DOHH2 (cell line): Measurements from ENCODE around the gene HSD17B3.
A peak's percentile ranks its signal among the peaks of the same experiment; 100 is the strongest.

ENCODE experiments used
- H3F3A ChIP-seq: fragments of 200-600 bp; sonication (generic), shearing (Covaris generic); 2 replicates; pipeline ENCODE4 v1.6.0; 2016; ENCODE audit warnings: antibody characterized with exemption, mild to moderate bottlenecking; ENCODE audit not compliant: control insufficient read depth, insufficient read depth
- H3K27ac ChIP-seq: fragments of 200-600 bp; sonication (generic); 2 replicates; pipeline ENCODE4 v1.5.1; 2014; ENCODE audit warnings: low read depth, mild to moderate bottlenecking, low read length, moderate library complexity
- H3K27me3 ChIP-seq: fragments of 200-600 bp; sonication (generic); 2 replicates; pipeline ENCODE4 v1.6.1; 2014; ENCODE audit warnings: mild to moderate bottlenecking, low read length, mixed read lengths; ENCODE audit not compliant: control insufficient read depth
- H3K36me3 ChIP-seq: fragments of 200-600 bp; sonication (generic); 2 replicates; pipeline ENCODE4 v1.6.1; 2014; ENCODE audit warnings: mild to moderate bottlenecking, low read length, moderate library complexity, mixed read lengths; ENCODE audit not compliant: control insufficient read depth
- H3K4me1 ChIP-seq: fragments of 200-600 bp; sonication (generic); 2 replicates; pipeline ENCODE4 v1.6.1; 2014; ENCODE audit warnings: mild to moderate bottlenecking, low read length, mixed read lengths; ENCODE audit not compliant: control insufficient read depth
- H3K4me2 ChIP-seq: fragments of 200-600 bp; sonication (generic); 2 replicates; pipeline ENCODE4 v1.6.0; 2014; ENCODE audit warnings: mild to moderate bottlenecking, low read length, moderate library complexity
- H3K4me3 ChIP-seq: fragments of 200-600 bp; sonication (generic); 2 replicates; pipeline ENCODE4 v1.5.1; 2014; ENCODE audit warnings: mild to moderate bottlenecking, low read length, mixed read lengths
- H3K79me2 ChIP-seq: fragments of 200-600 bp; sonication (generic); 2 replicates; pipeline ENCODE4 v1.6.1; 2014; ENCODE audit warnings: mild to moderate bottlenecking, low read length, mixed read lengths; ENCODE audit not compliant: control insufficient read depth
- H3K9me2 ChIP-seq: fragments of 200-600 bp; sonication (generic); replicated peaks from 2 replicates; pipeline ENCODE4 v1.6.1; 2014; ENCODE audit warnings: mild to moderate bottlenecking, low read length, mixed read lengths; ENCODE audit not compliant: control insufficient read depth
- H3K9me3 ChIP-seq: fragments of 200-600 bp; sonication (generic); 2 replicates; pipeline ENCODE4 v1.6.1; 2014; ENCODE audit warnings: antibody characterized with exemption, low read length, mixed read lengths; ENCODE audit not compliant: control insufficient read depth, insufficient read depth
- H4K20me1 ChIP-seq: fragments of 200-600 bp; sonication (generic); 2 replicates; pipeline ENCODE4 v1.6.0; 2014; ENCODE audit warnings: low read depth, mild to moderate bottlenecking, antibody characterized with exemption, low read length, moderate library complexity; ENCODE audit not compliant: control insufficient read depth, insufficient read depth
- EZH2phosphoT487 ChIP-seq: fragments of 200-600 bp; sonication (generic); IDR thresholded peaks from 2 replicates; pipeline ENCODE4 v1.6.1; 2017; ENCODE audit warnings: borderline replicate concordance, mild to moderate bottlenecking, antibody characterized with exemption, low read length, moderate library complexity, mixed read lengths
- TF ChIP-seq, protein P1 (sequence below): fragments of 200-600 bp; sonication (generic); IDR thresholded peaks from one replicate; pipeline ENCODE4 v1.5.1; 2014; ENCODE audit warnings: antibody characterized with exemption, mild to moderate bottlenecking, low read depth, low read length; ENCODE audit not compliant: poor library complexity, severe bottlenecking

Gene HSD17B3

DNA sequence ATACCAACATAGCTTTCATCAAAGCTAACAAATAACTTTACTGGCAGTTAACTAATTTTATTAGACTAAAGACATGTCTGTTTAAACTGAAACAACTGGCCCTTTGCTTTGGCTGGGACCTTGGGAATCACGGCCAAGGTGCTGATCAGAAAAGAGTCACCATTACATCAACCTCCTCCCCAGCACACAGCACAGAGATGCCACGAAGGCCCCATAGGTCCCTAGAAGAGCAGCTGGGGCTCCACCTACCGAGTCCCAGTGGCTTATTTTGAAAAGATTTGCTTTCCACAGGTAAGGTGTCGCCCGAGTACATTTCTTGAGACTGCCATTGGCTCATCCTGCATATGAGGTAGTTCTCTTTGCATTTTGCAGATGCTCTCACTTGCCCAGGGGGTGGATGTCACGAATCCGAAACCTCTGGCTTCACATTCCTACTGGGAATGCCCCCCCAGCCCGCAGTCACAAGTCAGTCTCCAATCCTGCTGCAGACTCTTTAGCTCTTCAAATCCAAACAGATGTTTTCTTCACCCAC is 18.8 kb upstream of the HSD17B3 start:
- Histone ChIP-seq H3K4me3 (no peak overlapping the region), H3K27ac (no peak overlapping the region), H3K9me2 (no peaks in the 10 kb centered on the region), H3K27me3 (no peaks in the 10 kb centered on the region), H3K4me1 (no peaks in the 10 kb centered on the region), H3K79me2 (no peaks in the 10 kb centered on the region), H3K9me3 (no peaks in the 10 kb centered on the region), H4K20me1 (no peaks in the 10 kb centered on the region), H3K36me3 (no peaks in the 10 kb centered on the region), H3K4me2 (no peak overlapping the region), H3F3A (no peaks in the 10 kb centered on the region)
- TF ChIP-seq, protein P1, sequence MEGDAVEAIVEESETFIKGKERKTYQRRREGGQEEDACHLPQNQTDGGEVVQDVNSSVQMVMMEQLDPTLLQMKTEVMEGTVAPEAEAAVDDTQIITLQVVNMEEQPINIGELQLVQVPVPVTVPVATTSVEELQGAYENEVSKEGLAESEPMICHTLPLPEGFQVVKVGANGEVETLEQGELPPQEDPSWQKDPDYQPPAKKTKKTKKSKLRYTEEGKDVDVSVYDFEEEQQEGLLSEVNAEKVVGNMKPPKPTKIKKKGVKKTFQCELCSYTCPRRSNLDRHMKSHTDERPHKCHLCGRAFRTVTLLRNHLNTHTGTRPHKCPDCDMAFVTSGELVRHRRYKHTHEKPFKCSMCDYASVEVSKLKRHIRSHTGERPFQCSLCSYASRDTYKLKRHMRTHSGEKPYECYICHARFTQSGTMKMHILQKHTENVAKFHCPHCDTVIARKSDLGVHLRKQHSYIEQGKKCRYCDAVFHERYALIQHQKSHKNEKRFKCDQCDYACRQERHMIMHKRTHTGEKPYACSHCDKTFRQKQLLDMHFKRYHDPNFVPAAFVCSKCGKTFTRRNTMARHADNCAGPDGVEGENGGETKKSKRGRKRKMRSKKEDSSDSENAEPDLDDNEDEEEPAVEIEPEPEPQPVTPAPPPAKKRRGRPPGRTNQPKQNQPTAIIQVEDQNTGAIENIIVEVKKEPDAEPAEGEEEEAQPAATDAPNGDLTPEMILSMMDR: no peak
- no peak for TF ChIP-seq EZH2phosphoT487

DNA sequence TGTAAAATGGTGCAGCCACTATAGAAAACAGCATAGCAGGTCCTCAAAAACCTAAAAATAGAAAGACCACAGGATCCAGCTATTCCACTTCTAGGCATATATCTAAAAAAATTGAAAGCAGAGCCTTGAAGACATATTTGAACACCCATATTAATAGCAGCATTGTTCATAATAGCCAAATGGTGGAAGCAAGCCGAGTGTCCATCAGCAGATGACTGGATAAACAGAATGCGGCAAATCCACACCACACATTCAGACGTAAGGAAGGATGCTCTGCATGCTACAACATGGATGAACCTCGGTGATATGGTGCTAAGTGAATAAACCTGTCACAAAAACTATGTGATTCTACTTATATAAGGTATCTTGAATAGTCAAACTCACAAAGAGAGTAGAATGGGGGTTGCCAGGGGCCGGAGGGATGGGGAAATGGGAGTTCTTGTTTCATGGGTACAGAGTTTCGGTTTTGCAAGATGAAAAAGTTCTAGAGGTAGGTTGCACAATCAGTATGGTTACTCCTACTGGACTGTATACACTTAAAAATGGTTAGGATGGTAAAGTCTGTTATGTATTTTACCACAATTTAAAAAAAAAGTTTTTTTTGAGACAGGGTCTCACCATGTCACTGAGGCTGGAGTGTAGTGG is 17.1 kb upstream of the HSD17B3 start:
- no peak for TF ChIP-seq EZH2phosphoT487
- TF ChIP-seq, protein P1: no peak
- no peaks in the 10 kb centered on the region for H3K79me2 ChIP-seq
- H4K20me1 ChIP-seq: no peaks in the 10 kb centered on the region
- H3K4me2 ChIP-seq: no peak overlapping the region
- no peaks in the 10 kb centered on the region for H3K9me3 ChIP-seq
- H3K27ac ChIP-seq: no peak overlapping the region
- H3K36me3 ChIP-seq: no peaks in the 10 kb centered on the region
- no peaks in the 10 kb centered on the region for H3K9me2 ChIP-seq
- no peaks in the 10 kb centered on the region for H3F3A ChIP-seq
- no peak overlapping the region for H3K4me3 ChIP-seq
- H3K4me1 ChIP-seq: no peaks in the 10 kb centered on the region
- H3K27me3 ChIP-seq: no peaks in the 10 kb centered on the region

DNA sequence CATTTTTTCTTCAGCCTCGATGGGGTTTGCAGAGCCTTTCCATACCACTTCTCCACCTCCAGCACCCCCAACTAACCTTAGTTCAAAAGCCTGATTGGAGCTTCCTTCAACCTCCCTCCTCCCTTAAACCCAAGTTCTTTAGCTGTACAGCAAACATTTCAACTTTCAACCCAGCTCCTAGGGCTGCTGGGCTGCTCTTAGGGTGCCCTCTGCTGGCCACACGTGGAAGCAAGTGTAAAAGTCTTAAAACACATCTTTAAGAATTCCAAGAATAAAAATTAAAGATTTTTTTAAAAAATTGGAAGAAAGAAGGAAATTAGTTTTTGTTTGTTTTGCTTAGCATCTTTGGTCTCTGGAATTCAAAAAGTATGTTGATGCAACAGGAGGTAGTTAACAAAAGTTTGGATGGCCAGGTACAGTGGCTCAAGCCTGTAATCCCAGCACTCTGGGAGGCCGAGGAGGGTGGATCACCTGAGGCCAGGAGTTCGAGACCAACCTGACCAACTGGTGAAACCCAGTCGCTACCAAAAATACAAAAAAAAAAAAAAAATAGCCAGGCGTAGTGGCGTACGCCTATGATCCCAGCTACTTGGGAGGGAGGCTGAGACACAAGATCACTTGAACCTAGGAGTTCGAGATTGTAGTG is 15.5 kb upstream of the HSD17B3 start:
- H3K4me1 ChIP-seq: no peaks in the 10 kb centered on the region
- no peak overlapping the region for H3K27ac ChIP-seq
- no peaks in the 10 kb centered on the region for H3K79me2 ChIP-seq
- no peaks in the 10 kb centered on the region for H3K36me3 ChIP-seq
- H3K9me2 ChIP-seq: no peaks in the 10 kb centered on the region
- no peak for TF ChIP-seq EZH2phosphoT487
- TF ChIP-seq, protein P1: peak; percentile 73
- no peak overlapping the region for H3K4me3 ChIP-seq
- H3F3A ChIP-seq: no peaks in the 10 kb centered on the region
- no peaks in the 10 kb centered on the region for H4K20me1 ChIP-seq
- H3K4me2 ChIP-seq: no peak overlapping the region
- no peaks in the 10 kb centered on the region; the same call in 1 of the 2 replicates for H3K9me3 ChIP-seq
- no peaks in the 10 kb centered on the region for H3K27me3 ChIP-seq
